ENCODE measurements around the gene ANKRD66.

DNA sequence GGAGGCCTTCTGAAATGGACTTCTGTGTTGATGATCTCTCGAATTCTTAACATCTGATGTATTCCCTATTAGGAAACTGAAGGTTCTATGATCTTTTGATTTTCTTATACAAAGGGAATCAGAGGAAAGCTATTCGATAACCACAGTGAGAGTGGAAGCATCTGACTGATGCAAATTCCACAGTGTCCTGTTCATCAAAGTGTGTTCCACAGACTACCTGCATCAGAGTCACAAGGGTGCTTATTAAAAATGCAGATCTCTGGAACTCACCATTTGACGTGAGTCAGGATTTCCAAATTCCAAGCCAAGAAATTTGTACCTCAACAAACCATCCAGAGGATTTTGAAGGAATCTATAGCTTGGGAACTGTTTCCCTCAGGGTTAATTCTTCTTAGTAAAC is 42.1 kb downstream of the ANKRD66 start:
- TF ChIP-seq CHD2 (IDR thresholded peaks at IDR 0.05; ENCODE audit: low read length, partially characterized antibody) (no peak), EZH2phosphoT487 (IDR thresholded peaks at IDR 0.05; ENCODE audit: borderline replicate concordance, low read depth) (no peak), GATA2 (CRISPR knock-in tag; IDR thresholded peaks at IDR 0.05) (no peak), PBX3 (IDR thresholded peaks at IDR 0.05) (no peak)

Data from SK-N-SH (cell line).